HepG2 (cell line): Measurements from ENCODE around the gene SLC38A3.

Experiments used
- CEBPB ChIP-seq: IDR thresholded peaks from 2 replicates; pipeline ENCODE4 v1.6.1; 2011; ENCODE audit warnings: low read depth, low read length, improper control_type of control experiment, borderline replicate concordance
- EZH2 ChIP-seq: conservative IDR thresholded peaks from 2 replicates; pipeline ENCODE4 v1.6.1; 2012; ENCODE audit warnings: mild to moderate bottlenecking, low read depth, low read length, moderate library complexity
- NR2F6 ChIP-seq, 2 experiments: IDR thresholded peaks; 2 replicates each; pipeline ENCODE4 v1.6.1; 2016; ENCODE audit warnings: antibody characterized with exemption in 1 of 2, mild to moderate bottlenecking in 1 of 2
- PHB2 ChIP-seq: fragments of 450-650 bp; IDR thresholded peaks from 2 replicates; pipeline ENCODE4 v1.6.1; 2018; ENCODE audit not compliant: partially characterized antibody
- POLR2A ChIP-seq, 2 experiments: IDR thresholded peaks; 2 replicates each; pipeline ENCODE4 v1.6.1; 2011; ENCODE audit warnings: low read depth in 2 of 2, low read length in 2 of 2, mild to moderate bottlenecking in 1 of 2, moderate library complexity in 1 of 2; ENCODE audit not compliant: insufficient read depth in 1 of 2
- PRMT3 ChIP-seq: sonication (generic); formaldehyde crosslinking; IDR thresholded peaks from 2 replicates; pipeline ENCODE4 v1.8.1; 2022; ENCODE audit warnings: low read depth, mild to moderate bottlenecking, moderate library complexity, missing genetic modification reagents, borderline replicate concordance
- RXRA ChIP-seq: sonication (generic); formaldehyde crosslinking; IDR thresholded peaks from 2 replicates; pipeline ENCODE4 v1.5.1; 2020; ENCODE audit warnings: missing genetic modification reagents
- XBP1 ChIP-seq: sonication (generic); formaldehyde crosslinking; IDR thresholded peaks from 2 replicates; pipeline ENCODE4 v1.5.0; 2020; ENCODE audit warnings: missing genetic modification reagents
- YY1 ChIP-seq: IDR thresholded peaks from 2 replicates; pipeline ENCODE4 v1.6.1; 2011; ENCODE audit warnings: low read length, low read depth, moderate library complexity, mild to moderate bottlenecking; ENCODE audit not compliant: insufficient read depth, insufficient replicate concordance
- TF ChIP-seq, protein P1 (sequence below): sonication (generic); formaldehyde crosslinking; IDR thresholded peaks from 2 replicates; pipeline ENCODE4 v1.4.0; 2020; ENCODE audit warnings: missing genetic modification reagents
- TF ChIP-seq, protein P2 (sequence below): sonication (generic); formaldehyde crosslinking; IDR thresholded peaks from 2 replicates; pipeline ENCODE4 v1.5.0; 2020; ENCODE audit warnings: mild to moderate bottlenecking, missing genetic modification reagents, moderate library complexity

DNA sequence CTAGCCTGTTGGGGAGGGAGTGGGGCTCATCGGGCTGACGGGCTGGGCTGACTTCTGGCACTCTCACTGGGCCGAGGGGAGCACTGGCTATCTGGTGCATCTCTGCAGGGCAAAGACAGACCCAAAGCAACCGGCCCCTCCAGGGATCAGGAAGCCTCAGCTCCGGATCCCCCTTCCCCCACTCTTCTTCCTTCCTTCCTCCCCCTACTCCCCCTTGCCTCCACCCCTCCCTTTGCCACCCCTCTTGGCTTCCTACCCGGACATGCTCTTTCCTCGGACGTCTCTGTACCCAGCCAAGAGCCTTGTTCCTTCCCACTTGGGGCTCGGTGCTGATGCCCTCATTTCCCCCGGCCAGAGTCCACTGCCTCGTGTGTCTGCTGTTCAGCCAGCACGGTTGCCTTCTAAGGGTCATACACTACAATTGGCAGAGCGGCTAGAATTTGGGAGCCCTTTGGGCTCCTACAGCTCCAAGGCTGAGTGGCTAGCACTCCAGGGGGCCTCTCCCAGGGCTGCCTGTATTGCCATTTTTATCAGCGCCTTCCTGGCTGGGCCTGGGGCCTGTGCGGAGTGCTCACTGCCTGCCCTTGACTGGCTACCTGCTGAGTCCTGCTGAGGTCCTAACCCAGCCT, 39.0 kb upstream of the SLC38A3 start:
- TF ChIP-seq YY1, result no peak
- no peak for TF ChIP-seq EZH2
- no peak for TF ChIP-seq XBP1
- no peak for TF ChIP-seq PRMT3
- no peak for TF ChIP-seq NR2F6 (IDR thresholded peaks at IDR 0.05)
- TF ChIP-seq NR2F6 (CRISPR knock-in tag; IDR thresholded peaks at IDR 0.05), result no peak
- no peak for TF ChIP-seq CEBPB
- TF ChIP-seq POLR2A (IDR thresholded peaks at IDR 0.05; ENCODE audit: insufficient read depth in 1 of 2, low read depth in 2 of 2, low read length in 2 of 2), result no peak
- TF ChIP-seq, protein P1, sequence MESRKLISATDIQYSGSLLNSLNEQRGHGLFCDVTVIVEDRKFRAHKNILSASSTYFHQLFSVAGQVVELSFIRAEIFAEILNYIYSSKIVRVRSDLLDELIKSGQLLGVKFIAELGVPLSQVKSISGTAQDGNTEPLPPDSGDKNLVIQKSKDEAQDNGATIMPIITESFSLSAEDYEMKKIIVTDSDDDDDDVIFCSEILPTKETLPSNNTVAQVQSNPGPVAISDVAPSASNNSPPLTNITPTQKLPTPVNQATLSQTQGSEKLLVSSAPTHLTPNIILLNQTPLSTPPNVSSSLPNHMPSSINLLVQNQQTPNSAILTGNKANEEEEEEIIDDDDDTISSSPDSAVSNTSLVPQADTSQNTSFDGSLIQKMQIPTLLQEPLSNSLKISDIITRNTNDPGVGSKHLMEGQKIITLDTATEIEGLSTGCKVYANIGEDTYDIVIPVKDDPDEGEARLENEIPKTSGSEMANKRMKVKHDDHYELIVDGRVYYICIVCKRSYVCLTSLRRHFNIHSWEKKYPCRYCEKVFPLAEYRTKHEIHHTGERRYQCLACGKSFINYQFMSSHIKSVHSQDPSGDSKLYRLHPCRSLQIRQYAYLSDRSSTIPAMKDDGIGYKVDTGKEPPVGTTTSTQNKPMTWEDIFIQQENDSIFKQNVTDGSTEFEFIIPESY (CRISPR knock-in tag), result no peak
- TF ChIP-seq RXRA, result no peak
- TF ChIP-seq, protein P2, sequence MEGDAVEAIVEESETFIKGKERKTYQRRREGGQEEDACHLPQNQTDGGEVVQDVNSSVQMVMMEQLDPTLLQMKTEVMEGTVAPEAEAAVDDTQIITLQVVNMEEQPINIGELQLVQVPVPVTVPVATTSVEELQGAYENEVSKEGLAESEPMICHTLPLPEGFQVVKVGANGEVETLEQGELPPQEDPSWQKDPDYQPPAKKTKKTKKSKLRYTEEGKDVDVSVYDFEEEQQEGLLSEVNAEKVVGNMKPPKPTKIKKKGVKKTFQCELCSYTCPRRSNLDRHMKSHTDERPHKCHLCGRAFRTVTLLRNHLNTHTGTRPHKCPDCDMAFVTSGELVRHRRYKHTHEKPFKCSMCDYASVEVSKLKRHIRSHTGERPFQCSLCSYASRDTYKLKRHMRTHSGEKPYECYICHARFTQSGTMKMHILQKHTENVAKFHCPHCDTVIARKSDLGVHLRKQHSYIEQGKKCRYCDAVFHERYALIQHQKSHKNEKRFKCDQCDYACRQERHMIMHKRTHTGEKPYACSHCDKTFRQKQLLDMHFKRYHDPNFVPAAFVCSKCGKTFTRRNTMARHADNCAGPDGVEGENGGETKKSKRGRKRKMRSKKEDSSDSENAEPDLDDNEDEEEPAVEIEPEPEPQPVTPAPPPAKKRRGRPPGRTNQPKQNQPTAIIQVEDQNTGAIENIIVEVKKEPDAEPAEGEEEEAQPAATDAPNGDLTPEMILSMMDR (CRISPR knock-in tag), result no peak
- no peak for TF ChIP-seq PHB2
